ENCODE data around the gene MEIKIN. TPM values are rescaled to one million over a fixed set of nuclear protein-coding genes. Genes with fewer than 3 reads are reported as not detected.
"Not testable (repeated sequence)": the region's sequence is repeated elsewhere in the genome, so short reads cannot be mapped to it uniquely, and the experiment has no call there.

Gene MEIKIN
- total RNA-seq, 1 experiment from 2014 or later: not detected

GRCh38 chr5:131879705-131880104 lies 65.8 kb downstream of the MEIKIN start:
- Mint-ChIP-seq H3K27me3 (ENCODE audit: insufficient read depth, unreplicated experiment) (peaks cover 2% of the 10 kb centered on the region), H3K9me3 (ENCODE audit: unreplicated experiment) (no peaks in the 10 kb centered on the region), H3K27ac (ENCODE audit: unreplicated experiment) (no peak overlapping the region), H3K4me1 (ENCODE audit: low read depth, unreplicated experiment) (no peaks in the 10 kb centered on the region), H3K4me3 (ENCODE audit: unreplicated experiment) (no peak overlapping the region), H3K36me3 (ENCODE audit: insufficient read depth, unreplicated experiment) (no peaks in the 10 kb centered on the region)
- DNase-seq: no peak
- ChIA-PET CTCF (no interaction called here), POLR2A (no interaction called here)
- no TSS peak for BruUV-seq (replicated peaks)
- Histone ChIP-seq H3K4me3 (ENCODE audit: low read depth, low read length) (no peak overlapping the region), H3K9me3 (no peaks in the 10 kb centered on the region), H3K4me1 (no peaks in the 10 kb centered on the region), H3K36me3 (ENCODE audit: control insufficient read depth, insufficient read depth, low read length) (no peaks in the 10 kb centered on the region), H3K27me3 (replicated peaks; ENCODE audit: control insufficient read depth, insufficient read depth, low read length) (no peaks in the 10 kb centered on the region; the same call in 1 of the 2 replicates)
- intact Hi-C loops (cut with micrococcal nuclease; ENCODE audit: unreplicated experiment): no loop called here
- TF ChIP-seq CTCF (IDR thresholded peaks at IDR 0.05; ENCODE audit: insufficient read depth in 1 of 2, low read depth in 1 of 2, low read length in 1 of 2, severe bottlenecking in 1 of 2, unreplicated experiment in 1 of 2): no peak

- H3K9me3 ChIP-seq: no peaks in the 10 kb centered on the region
- H3K27ac Mint-ChIP-seq (ENCODE audit: unreplicated experiment): no peak overlapping the region
- BruUV-seq (replicated peaks): no TSS peak
- CTCF ChIA-PET: no interaction called here
- peaks cover 8% of the 10 kb centered on the region for H3K27me3 Mint-ChIP-seq (ENCODE audit: insufficient read depth, unreplicated experiment)
- H3K4me3 Mint-ChIP-seq (ENCODE audit: unreplicated experiment): no peak overlapping the region
- H3K4me1 ChIP-seq: no peaks in the 10 kb centered on the region
- no peaks in the 10 kb centered on the region for H3K4me1 Mint-ChIP-seq (ENCODE audit: low read depth, unreplicated experiment)
- H3K9me3 Mint-ChIP-seq (ENCODE audit: unreplicated experiment): no peaks in the 10 kb centered on the region
- DNase-seq: no peak
- H3K27me3 ChIP-seq (replicated peaks; ENCODE audit: control insufficient read depth, insufficient read depth, low read length): no peaks in the 10 kb centered on the region; the same call in 1 of the 2 replicates
- intact Hi-C loops (cut with micrococcal nuclease; ENCODE audit: unreplicated experiment): no loop called here
- H3K4me3 ChIP-seq (ENCODE audit: low read depth, low read length): no peak overlapping the region
- POLR2A ChIA-PET: no interaction called here
- H3K36me3 ChIP-seq (ENCODE audit: control insufficient read depth, insufficient read depth, low read length): no peaks in the 10 kb centered on the region
- no peaks in the 10 kb centered on the region for H3K36me3 Mint-ChIP-seq (ENCODE audit: insufficient read depth, unreplicated experiment)
- no peak for TF ChIP-seq CTCF (IDR thresholded peaks at IDR 0.05; ENCODE audit: insufficient read depth in 1 of 2, low read depth in 1 of 2, low read length in 1 of 2, severe bottlenecking in 1 of 2, unreplicated experiment in 1 of 2)
Observed at GRCh38 chr5:131877873-131878272, 67.6 kb downstream of the MEIKIN start.

GRCh38 chr5:131871251-131871650 lies 74.2 kb downstream of the MEIKIN start:
- CTCF ChIA-PET; H3K4me1 Mint-ChIP-seq (ENCODE audit: low read depth, unreplicated experiment); intact Hi-C loops (cut with micrococcal nuclease; ENCODE audit: unreplicated experiment); H3K27me3 ChIP-seq (replicated peaks; ENCODE audit: control insufficient read depth, insufficient read depth, low read length); H3K4me1 ChIP-seq; H3K9me3 ChIP-seq; H3K4me3 ChIP-seq (ENCODE audit: low read depth, low read length); DNase-seq; H3K27ac Mint-ChIP-seq (ENCODE audit: unreplicated experiment); H3K4me3 Mint-ChIP-seq (ENCODE audit: unreplicated experiment); H3K36me3 ChIP-seq (ENCODE audit: control insufficient read depth, insufficient read depth, low read length); H3K36me3 Mint-ChIP-seq (ENCODE audit: insufficient read depth, unreplicated experiment); POLR2A ChIA-PET; BruUV-seq (replicated peaks): not testable (repeated sequence)
- Mint-ChIP-seq H3K27me3 (ENCODE audit: insufficient read depth, unreplicated experiment) (peaks cover 12% of the 10 kb centered on the region), H3K9me3 (ENCODE audit: unreplicated experiment) (peaks cover 36% of the 10 kb centered on the region)

- no peaks in the 10 kb centered on the region for H3K4me1 Mint-ChIP-seq (ENCODE audit: low read depth, unreplicated experiment)
- H3K27me3 Mint-ChIP-seq (ENCODE audit: insufficient read depth, unreplicated experiment): peaks cover 9% of the 10 kb centered on the region
- H3K4me3 ChIP-seq (ENCODE audit: low read depth, low read length): no peak overlapping the region
- H3K9me3 Mint-ChIP-seq (ENCODE audit: unreplicated experiment): peaks cover 59% of the 10 kb centered on the region
- DNase-seq: no peak
- peaks cover 11% of the 10 kb centered on the region; the same call in 1 of the 2 replicates for H3K9me3 ChIP-seq
- H3K27me3 ChIP-seq (replicated peaks; ENCODE audit: control insufficient read depth, insufficient read depth, low read length): no peaks in the 10 kb centered on the region
- H3K27ac Mint-ChIP-seq (ENCODE audit: unreplicated experiment): no peak overlapping the region
- H3K36me3 ChIP-seq (ENCODE audit: control insufficient read depth, insufficient read depth, low read length): no peaks in the 10 kb centered on the region
- H3K4me1 ChIP-seq: no peaks in the 10 kb centered on the region
- POLR2A ChIA-PET: no interaction called here
- TF ChIP-seq CTCF (IDR thresholded peaks at IDR 0.05; ENCODE audit: insufficient read depth in 1 of 2, low read depth in 1 of 2, low read length in 1 of 2, severe bottlenecking in 1 of 2, unreplicated experiment in 1 of 2): no peak
- no TSS peak for BruUV-seq (replicated peaks)
- no peaks in the 10 kb centered on the region for H3K36me3 Mint-ChIP-seq (ENCODE audit: insufficient read depth, unreplicated experiment)
- CTCF ChIA-PET: no interaction called here
- no peak overlapping the region for H3K4me3 Mint-ChIP-seq (ENCODE audit: unreplicated experiment)
- intact Hi-C loops (cut with micrococcal nuclease; ENCODE audit: unreplicated experiment): no loop called here
Observed at GRCh38 chr5:131867524-131867923, 77.9 kb downstream of the MEIKIN start.

All from Caco-2 (cell line).